8988T (cell line): Measurements from ENCODE around the gene LINC01488.

Experiments used
- DNase-seq: peaks from one replicate; pipeline ENCODE4 v3.0.0; 2011

The LINC01488 gene

DNA sequence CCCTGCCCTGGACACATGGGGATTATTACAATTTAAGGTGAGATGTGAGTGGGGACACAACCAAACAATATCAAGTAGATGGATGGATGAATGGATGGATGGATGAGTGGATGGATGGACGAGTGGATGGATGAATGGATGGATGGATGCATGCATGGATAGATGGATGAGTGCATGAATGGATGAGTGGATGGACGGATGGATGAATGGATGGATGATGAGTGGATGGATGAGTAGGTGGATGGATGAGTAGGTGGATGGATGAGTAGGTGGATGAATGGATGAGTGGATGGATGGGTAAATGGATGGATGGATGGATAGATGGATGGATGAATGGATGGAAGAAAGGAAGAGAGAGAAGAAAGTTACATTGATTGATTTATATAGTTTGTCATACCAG is 859 bp downstream of the LINC01488 start:
- no peak for DNase-seq

DNA sequence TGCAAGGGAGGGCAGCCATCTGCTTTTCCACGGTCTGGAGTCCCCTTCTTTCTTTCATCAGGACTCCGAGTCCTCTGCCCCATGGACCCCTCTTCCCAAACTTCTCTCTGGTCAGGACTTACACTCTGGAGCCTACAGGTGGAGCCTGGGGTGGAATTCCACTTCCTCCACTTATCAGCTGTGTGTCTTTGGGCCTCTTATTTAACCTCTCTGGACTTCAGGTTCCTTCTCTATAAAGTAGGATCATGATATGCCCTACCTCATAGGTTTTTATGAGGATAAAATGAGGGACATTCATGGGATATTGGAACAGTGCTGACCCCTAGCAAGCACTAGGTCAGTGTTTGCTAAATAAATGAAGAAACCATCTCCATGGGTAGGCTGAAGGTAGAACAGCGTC is 1.7 kb downstream of the LINC01488 start:
- DNase-seq, result no peak

DNA sequence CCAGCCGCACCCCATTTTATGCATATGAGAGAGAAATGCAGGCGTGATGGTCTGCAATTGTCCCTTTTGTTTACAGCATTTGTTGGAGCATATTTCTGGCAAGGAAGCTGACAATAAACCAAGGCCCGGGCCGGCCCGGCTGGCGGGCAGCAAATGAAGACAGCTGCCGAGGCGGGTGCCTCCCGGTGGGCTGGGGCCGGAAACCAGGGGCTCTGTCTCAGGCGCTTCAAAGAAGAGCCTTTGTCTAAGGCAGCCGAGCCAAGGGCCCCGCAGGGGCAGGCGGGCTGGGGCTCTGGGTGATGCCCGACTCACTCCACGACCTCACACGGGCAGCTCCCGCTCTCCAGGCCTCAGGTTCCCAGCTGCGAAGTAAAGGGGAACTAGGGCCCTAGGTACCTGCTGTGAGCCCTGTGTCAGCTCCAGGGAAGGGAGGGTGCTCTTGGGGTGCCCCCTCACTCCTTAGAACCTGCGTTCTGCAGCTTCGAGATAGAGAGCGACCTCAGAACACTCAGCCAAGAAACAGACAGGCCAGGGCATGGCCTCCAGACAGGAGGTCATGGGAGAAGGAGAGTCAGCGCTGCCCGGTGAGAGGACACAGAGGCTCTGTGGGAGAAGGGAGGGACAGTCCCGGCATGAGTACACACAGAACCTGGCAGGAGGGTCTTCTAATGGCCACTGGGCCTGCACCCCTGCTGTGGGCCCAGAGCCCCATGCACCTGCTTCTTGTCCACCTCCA is 2.4 kb downstream of the LINC01488 start:
- no peak for DNase-seq

DNA sequence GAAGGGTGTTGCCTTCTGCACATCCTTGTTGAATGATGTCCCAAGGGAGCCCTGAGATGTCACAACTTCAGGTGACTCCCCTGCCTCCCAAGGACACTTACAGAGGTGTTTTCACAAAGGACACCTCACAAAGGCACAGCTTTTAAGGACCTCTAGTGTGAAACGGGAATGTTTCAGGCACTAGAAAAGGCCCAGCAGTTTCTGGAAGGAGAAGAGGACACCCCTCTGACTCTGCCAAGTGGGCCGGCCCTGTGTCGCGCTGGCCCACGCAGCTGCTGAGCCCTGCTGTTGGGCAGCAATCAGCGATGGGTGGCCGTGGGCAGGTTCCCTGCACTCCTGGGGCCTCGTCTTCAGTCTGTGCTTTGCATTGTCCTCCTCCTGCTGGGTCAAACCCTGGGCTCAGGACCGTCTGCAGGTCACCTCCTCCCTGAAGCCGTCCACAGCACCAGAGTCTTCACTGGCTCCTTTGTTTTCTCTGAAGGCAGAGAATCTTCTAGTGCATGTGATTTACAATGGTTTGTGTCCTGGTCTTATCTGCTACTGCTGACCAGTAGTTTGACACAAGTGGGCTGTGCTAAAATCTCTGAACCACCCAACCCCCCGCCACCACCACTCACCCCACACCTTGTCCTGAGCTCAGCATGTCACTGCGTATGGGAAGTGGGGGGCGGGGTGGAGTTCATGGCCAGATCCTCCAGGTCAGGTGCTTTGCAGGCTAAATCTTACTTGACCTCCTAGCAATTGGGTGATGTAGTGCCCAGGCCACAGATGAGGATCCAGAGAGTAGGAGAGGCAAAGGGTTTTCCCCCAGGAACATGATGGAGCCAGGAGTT is 3.2 kb downstream of the LINC01488 start:
- no peak for DNase-seq

DNA sequence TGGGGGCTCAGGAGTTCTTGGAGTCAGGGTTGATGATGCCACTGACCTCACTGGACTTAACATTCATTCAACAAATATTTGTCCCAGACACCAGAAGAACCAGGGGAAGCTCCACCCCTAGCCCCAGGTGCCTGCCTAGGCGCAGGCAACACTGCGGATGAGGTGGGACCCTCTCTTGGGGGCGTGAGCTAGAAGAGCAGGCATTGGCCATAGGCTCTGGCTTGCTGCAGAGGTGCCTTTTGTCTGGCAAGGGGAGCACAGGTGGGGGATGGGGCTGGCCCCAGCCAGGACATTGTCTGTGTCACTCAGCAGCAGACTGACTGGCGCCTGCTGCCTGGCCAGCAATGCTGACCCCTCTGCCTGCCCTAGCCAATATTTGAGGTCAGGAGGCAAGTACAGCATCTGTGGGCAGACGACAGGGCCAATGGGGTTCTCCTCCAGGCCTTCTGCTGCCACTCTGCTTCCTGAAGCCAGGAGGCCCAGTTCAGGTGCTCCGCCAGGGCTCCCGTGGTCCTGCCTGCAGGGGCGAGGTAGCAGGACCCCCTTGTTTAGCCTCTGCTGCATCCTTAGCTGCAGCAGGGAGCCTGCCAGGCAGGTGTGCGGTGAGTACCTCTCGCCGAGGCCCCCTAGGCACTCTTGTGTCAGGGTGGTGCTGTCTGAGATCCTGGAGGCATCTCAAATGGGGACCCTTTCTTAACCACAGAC is 4.0 kb downstream of the LINC01488 start:
- no peak for DNase-seq

DNA sequence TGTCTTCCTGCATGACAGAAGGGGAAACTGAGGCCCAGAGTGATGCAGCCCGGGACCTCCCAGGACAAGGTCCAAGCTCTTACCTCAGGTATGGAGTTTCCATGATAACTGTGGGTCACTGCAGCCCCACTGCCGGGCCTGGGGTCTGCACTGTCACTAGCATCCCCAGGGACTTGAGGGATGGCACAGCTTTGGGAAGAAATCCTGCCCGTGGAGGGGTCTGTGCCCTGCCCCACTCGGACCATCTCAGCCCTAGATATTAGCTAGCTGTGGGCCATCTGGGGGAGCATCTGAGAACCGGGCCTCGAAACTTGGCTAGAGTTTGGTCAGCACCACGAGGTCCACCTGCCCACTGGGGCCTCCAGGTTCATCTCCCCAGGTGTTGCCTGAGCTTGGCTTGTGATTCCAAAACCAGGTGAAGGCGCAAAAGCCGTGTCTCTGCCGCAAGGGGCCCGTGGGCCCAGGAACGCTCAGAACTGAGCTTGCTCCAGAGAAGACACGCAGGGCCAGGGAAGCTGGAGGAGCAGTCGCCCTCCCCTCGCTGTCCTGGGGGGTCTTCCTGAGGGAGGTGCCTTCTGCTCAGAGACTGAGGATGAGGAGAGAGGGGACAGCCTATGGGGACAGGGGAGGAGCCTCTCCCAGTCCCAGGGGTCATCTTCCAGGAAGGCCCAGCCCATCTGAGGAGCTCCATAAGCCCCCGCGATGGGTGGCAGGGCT is 4.8 kb downstream of the LINC01488 start:
- DNase-seq, result no peak

DNA sequence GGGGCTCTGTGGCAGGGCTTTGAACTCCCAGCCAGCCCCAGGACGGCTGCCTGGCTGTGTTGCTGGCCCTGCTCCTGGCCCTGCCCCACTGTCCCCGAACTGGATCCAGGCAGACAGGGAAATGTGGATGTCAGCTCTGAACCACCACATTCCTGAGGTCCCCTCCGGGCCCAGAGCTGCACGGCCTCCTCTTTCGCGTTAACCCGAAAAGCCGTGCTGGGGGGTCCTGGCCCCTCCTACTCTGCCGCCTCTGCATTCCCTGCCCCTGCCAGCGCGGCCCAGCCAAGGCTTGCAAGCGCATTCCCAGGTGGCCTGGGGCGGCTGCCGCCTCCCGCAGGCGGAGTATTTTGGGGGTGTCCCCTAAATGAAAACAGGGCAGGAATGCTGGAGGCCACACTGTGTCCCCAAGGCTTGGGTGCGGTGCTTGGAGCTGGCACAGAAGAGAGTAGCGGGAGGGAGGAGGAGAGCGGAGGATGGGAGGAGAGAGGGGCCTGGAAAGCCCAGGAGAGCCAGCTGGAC is 5.4 kb downstream of the LINC01488 start:
- DNase-seq, result no peak

DNA sequence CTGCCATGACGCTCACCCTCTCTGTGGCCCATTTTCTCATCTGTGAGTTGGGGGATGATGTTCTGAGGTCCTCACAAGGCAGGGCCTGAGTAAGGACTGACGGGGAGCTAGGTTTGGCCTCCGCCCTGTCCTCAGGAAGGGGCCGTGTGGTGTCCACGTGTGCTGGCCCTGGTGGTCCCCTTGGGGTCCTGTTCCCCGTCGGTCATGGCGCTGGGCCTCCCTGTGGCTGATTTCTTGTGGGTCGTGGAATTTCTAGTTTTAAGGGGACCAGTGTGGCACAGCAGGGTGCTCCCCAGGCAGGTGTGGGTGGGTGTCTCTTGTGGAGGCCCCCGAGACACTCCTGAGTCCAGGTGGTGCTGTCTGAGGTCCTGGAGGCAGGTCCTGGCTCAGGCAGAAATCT is 5.9 kb downstream of the LINC01488 start:
- no peak for DNase-seq

DNA sequence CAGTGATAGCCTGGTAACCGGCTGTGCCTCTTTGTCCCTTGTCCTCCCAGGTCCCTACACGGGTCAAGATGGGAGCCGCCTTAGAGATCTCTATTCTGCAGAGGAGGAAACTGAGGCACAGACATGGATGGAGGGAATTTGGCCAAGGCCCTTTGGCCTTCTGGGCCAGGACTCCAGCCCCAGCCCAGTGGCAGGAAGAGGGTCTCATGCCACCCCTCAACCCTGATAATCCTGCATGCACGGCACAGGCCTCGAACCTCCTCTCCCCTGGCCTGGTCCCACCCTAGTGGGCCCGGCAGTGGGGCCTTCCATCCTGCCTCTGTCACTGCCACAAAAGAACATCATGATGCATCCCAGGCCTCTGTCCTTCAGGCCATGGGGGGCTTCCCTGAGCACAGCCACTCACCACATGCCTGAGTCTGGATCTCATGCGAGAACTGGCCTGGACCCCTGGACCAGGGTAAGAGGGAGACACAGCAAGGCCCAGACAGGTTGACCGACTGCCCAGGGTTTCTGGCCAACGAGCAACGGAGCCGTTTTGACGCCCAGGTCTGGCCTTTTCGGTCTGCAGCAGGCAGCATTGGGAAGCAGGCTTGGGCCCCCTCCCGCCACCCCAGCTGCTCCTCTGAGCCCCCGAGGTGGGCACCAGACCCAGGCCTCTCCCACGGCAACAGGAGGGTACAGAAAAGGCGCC is 6.5 kb downstream of the LINC01488 start:
- DNase-seq, result no peak

DNA sequence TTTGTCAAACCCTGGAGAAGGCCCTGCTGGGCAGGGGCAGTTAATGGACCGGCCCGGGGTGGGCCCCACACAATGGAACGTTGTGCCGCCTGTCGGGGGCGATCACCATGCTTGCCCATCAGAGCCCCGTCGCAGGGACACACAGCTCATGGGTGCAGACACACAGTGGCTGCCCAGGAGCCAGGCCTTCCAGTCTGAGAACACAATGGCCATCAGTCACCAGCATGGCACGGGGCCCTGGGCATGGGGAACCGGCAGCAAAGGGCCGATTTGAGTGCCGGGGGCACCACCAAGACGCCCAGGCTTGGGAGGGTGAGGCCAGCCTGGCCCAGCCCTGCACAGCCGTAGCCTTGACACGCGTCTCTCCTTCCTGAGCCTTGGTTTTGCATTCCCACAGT is 7.1 kb downstream of the LINC01488 start:
- no peak for DNase-seq

DNA sequence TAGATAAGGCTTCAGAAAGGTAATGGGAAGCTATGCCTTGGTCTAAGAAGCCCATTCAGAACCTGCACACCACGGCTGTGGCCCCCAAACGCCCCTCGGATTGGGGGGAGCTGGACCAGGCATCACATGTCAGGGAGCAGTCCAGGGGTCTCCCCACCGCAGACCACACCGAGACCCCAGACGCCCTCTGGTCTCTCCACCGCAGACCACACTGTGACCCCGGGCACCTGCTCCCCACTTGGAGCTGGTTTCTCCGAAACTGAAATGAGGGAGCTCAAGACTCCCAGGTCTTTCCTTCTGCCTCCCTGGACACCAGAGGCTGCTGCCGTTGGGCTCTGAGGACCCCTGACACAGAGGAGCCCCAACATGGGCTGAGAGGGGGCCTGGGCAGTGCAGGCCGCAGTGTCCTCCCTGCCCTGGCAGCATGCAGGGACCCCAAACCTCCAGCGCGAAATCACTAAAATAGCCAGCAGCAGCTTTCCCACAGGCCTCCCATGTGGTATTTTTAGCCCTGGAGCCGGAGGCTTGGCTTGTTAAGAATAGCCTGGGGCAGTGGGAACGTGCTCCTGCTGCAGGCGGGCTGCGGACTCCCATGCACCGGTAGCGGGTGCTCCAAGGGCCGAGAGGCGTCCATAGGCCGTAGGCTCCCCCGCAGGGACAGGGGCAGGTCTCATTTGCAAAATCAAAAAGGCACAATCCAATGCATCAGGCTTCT is 7.7 kb downstream of the LINC01488 start:
- no peak for DNase-seq

DNA sequence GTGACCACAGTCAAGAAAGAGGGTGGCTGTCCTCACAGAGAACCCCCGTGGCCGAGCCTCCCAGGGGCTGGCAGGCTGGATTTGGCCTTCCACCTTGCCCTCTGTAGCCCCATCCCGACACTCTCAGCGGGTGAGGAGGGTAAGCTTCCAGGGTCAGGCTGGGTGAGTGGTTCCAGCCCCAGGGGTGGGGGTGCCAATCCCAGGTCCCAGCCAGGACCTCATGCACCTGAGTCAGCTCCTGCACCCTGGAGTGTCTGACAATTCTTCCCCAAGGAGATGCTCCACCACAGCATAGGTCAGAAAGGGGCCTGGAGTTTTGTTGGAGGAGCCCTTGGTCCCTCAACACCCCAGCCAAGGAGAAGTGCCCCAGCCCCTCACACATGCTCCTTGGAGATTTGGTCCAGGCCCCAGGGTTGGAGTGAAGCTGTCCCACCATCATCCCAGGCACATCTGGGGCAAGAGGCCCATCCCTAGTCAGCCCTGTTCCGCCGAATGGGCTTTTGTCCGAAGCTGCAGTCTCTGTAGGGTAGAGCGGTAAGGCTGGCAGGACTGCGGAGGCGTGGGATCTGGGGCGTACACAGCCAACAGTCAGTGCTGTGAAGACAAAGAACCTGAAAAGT is 8.4 kb downstream of the LINC01488 start:
- no peak for DNase-seq

DNA sequence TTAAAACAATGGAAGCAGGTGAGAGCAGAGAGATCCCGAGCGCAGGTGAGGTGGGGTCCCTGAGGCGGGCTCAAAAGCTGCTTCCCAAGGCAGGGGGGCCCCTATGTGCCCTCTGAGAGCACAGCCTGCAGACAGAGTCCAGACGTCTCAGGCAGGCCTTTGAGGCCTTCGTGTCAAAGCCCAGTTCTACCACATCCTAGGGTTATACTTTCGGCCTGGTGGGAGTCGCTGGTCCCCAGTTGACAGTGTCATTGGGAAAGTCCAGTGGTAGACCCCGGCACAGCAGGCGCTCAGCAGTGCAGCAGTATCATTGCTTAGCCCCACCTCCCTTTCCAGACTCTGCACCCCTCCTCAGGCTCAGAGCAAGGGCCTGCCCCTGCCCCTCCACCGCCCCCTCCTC is 9.1 kb downstream of the LINC01488 start:
- DNase-seq, result no peak

DNA sequence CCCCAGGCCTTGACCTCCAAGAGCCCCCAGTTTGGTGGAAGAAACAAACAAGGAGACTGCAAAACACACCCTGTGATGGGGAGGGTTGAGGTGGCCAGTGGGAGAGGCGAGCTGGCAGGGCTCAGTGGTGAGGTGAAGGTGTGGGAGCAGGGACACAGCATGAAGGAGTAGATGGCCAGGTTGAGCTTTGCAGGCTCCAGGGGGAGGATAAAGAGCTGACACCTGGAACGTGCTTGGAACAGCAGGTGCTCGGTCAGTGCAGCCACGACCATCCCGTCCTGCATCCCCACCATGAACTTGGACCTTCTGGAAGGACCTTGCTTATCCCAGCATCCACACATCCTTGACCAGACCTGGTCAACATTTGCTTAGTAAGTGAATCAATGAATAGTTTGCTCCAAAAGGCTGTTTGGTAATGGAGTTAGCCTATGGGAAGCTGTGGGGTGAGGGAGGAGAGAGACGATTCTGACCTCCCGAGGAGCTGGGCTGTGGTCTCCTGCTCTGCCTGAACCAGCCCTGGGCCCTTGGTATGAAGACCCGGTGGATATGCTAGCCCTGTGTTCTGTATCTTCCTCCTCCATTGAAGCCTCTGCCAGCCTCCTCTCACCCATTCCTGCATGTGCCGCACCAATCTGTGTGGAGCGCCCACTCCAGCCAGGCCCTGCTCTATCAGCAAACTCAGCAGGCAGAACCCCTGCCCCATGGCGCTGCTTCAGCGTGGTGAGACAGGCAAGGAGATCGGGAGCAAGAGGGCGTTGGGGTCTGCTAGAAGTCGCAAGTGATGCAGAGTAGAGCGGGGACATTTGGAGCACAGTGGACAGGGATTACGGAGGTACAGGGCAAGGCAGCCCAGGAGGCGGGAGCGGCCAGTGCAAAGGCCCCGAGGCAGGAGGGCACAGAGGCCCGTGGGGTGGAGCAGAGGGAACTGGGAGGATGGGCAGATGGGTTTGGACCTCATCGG is 9.9 kb downstream of the LINC01488 start:
- DNase-seq, result no peak

DNA sequence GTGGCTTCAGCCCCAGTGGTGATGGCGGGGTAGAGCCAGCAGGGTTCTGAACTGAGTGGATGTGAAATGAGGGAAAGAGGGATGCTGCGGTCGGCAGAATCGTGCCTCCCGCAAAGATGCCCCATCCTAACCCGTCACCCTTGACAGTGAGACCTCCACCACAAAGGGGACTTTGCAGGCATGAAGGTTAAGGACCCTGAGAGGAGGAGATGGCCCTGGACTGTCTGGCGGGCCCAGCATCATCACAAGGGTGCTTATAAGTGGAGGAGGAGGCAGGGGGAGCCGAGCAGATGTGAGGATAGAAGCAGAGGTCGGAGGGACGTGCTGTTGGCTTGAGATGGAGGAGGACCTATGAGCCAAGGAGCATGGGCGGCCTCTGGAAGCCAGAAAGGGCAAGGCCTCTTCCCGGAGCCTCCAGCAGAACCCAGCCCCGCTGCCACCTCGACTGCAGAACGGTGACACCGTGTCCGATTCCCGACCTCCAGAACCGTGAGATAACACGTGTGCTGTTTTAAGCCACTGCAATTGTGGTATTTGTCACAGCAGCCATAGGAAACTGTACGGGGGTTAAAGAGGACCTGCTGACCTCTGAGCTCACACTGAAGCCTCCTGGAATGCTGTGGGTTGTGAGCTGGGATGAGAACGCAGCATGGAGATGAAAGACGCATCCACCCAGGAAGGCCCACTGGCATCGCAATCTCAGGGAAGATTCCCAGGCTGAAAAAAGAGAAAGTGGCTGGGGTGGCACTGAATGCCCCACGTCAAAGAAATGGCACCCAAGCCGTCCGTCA is 10.9 kb downstream of the LINC01488 start:
- DNase-seq, result no peak

DNA sequence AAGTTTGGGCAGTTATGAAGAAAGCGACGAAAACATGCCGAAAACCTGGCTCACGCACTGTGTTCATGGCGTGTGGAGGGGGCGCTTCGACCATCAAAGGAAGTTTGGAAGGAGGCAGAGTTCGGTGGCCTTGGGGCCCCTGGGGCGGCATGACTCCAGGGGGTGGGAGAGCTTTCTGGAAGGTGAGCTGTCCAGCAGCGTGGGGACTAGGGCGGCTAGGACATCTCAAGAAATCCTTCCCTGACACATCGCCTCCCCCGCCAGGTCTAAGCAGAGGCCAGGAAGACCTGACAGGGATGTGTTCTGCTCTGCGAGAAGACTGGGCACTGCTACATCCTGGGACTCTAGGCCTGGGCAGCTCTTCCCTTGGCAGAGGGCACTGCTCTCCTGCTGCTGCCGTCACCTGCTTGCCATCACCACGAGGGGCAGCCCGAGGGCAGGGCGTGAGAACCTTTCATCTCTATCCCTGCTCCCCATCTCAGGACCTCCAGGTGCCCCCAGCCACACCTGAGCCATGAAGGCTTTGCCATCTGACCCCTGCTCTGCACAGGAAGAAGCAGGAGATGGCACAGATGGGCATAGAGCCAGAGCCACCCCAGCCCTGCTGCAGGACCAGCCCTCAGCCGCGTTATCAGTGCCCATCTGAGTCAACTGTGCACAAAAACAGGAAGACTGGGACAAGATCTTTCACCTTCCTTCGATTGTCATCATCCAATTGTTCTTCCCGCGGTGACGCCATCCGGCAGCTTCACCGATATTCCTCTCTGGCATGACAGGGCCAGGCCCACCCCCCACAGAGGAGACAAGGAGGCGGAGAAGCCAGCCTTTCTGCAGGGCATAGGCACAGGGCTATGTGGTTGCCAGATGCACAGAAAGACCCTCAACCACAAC is 12.7 kb downstream of the LINC01488 start:
- no peak for DNase-seq

DNA sequence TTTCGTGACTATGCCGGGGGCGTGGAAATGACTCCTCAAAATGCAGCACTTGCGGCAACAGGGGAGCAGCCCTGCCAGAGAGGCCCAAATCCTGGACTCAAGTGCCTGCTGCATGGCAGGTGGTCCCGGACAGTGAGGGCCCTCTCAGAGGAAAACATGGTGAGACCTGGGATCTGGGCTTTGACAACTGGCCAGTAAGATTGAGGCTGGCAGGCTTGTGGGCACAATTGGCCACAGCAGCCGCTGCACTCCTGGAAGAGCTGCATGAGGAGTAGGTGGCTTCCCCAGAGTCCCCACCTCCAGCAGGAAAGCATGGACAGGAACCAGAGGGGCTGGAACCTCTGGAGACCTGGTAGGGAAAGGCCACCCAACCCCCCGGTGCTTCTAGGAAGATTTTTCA is 13.4 kb downstream of the LINC01488 start:
- no peak for DNase-seq
